Gastrocnemius medialis (tissue), 4 donors: ENCODE measurements around the gene DAZ2.
"Not testable (repeated sequence)": the region's sequence is repeated elsewhere in the genome, so short reads cannot be mapped to it uniquely, and the experiment has no call there.

Source experiments
- POLR2A ChIP-seq, 2 donors: fragments of 450-650 bp; IDR thresholded peaks; one replicate each; pipeline ENCODE4 v1.6.1; 2017; ENCODE audit warnings: antibody characterized with exemption in 2 of 2, mild to moderate bottlenecking in 2 of 2, moderate library complexity in 2 of 2
- TF ChIP-seq, protein P1 (sequence below), 5 experiments: fragments of 450-650 bp in 3 of 5; fragments of 200-600 bp in 2 of 5; sonication (generic) in 2 of 5; IDR thresholded peaks in 4 of 5; conservative IDR thresholded peaks in 1 of 5; 1 replicate in 4 of 5; 2 replicates in 1 of 5; pipeline ENCODE4 v1.5.1; 2016 to 2019; ENCODE audit warnings: antibody characterized with exemption in 5 of 5, mild to moderate bottlenecking in 3 of 5, moderate library complexity in 3 of 5

DNA sequence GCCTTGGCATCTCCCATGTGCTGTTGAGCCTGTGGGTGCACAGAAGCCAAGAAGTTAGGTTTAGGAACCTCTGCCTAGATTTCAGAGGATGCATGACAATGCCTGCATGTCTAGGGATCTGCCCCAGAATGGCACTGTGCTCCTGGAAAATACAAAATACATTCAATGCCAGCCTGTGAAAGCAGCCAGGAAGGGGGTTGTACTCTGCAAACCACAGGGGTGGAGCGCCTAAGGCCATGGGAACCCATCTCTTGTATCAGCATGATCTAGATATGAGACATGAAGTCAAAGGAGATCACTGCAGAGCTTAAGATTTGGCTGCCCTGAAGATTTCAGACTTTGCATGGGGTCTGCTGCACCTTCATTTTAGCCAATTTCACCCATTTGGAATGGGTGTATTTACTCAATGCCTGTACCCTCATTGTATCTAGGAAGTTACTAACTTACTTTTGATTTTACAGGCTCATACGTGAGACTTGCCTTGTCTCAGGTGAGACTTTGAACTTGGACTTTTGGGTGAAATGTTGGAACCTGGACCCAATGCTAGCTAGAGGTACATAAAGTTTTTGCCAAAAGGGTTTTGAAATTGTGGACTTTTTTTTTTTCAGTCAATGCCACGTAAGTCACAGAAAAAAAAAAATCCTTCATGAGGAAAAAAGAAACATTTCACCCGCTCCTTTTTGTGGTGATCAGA lies 9.4 kb upstream of the DAZ2 start:
- TF ChIP-seq POLR2A (IDR thresholded peaks at IDR 0.05) = not testable (repeated sequence)
- TF ChIP-seq, protein P1, sequence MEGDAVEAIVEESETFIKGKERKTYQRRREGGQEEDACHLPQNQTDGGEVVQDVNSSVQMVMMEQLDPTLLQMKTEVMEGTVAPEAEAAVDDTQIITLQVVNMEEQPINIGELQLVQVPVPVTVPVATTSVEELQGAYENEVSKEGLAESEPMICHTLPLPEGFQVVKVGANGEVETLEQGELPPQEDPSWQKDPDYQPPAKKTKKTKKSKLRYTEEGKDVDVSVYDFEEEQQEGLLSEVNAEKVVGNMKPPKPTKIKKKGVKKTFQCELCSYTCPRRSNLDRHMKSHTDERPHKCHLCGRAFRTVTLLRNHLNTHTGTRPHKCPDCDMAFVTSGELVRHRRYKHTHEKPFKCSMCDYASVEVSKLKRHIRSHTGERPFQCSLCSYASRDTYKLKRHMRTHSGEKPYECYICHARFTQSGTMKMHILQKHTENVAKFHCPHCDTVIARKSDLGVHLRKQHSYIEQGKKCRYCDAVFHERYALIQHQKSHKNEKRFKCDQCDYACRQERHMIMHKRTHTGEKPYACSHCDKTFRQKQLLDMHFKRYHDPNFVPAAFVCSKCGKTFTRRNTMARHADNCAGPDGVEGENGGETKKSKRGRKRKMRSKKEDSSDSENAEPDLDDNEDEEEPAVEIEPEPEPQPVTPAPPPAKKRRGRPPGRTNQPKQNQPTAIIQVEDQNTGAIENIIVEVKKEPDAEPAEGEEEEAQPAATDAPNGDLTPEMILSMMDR (IDR thresholded peaks at IDR 0.05 in 4 of 5, conservative IDR thresholded peaks at IDR 0.05 in 1 of 5) = not testable (repeated sequence)
